ENCODE data around the gene EEFSEC. TPM values are rescaled to one million over a fixed set of nuclear protein-coding genes. Genes with fewer than 3 reads are reported as not detected.
A peak's percentile ranks its signal among the peaks of the same experiment; 100 is the strongest.

Gene EEFSEC
- total RNA-seq, 1 experiment from 2014 or later = 14.6 TPM

GRCh38 chr3:128321418-128321817 is 168.1 kb downstream of the EEFSEC start:
- no peak overlapping the region for H3K27ac Mint-ChIP-seq (ENCODE audit: low read depth, unreplicated experiment)
- TF ChIP-seq CTCF (IDR thresholded peaks at IDR 0.05; ENCODE audit: unreplicated experiment) = no peak
- intact Hi-C loops (cut with micrococcal nuclease) = loop anchor here (5.0 to 10.0 kb wide), 2 partner anchors 227 to 261 kb away; no protein-coding TSS in a partner anchor
- no peak overlapping the region for H3K4me3 Mint-ChIP-seq (ENCODE audit: unreplicated experiment)
- no peak for DNase-seq (ENCODE audit: unreplicated experiment)
- H3K36me3 Mint-ChIP-seq (ENCODE audit: insufficient read depth, unreplicated experiment) = peaks cover 3% of the 10 kb centered on the region
- ChIA-PET CTCF (interaction anchor here (0.5 to 2.0 kb wide), 5 partner anchors 14 to 1119 kb away, joined by 3 to 11 read pairs (median 3); no protein-coding TSS in a partner anchor), POLR2A (no interaction called here)
- no TSS peak for BruUV-seq (replicated peaks)
- no peaks in the 10 kb centered on the region for H3K9me3 Mint-ChIP-seq (ENCODE audit: unreplicated experiment)
- H3K4me1 Mint-ChIP-seq (ENCODE audit: insufficient read depth, unreplicated experiment) = no peaks in the 10 kb centered on the region
- H3K27me3 Mint-ChIP-seq (ENCODE audit: insufficient read depth, unreplicated experiment) = no peaks in the 10 kb centered on the region

DNA sequence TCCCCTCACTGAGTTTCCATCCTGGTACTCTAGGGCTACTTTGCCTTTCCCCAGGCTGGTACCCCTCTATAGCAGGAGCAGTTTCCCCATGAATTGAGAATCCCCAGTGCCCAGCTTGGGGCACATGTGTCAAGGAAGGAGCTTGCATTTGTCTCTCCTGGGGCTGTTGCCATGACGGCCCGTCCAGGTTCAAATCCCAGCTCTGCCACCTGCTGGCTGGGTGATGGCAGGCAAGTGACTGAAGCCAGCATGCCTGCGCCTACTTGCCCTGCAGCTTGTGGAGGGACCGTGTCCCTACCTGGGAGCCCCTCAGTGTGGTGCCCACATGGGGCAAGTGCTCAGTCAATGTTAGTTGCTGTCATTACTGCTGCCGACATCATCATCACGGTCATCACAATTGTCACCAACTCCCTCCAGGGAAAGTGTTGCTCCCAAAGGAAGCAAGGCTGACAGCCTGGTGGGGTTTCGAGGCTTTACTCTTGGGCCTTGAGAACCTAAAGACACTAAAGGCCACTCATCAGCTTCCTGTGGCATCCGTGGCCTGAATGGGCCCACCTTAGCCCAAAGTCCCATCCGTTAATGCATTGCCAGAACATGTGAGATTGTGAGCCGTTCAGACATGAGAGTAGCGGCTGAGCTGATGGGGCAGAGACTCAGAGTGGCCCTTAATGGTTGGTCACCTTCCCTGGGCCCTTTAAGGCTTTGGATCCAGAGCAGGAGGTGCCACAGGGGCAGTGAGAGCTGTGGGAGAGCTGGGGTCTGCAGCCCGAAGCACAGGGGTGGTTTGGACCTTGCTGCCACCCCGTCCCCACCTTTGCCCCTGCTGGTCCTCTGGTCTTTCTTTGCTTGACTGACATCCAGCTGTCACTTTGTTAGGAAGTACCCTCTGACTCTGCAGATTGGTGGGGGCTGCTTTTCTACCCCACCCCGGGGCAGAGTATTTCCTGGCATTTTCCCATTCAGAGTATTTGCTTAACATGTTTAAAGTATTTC is 169.0 kb downstream of the EEFSEC start:
- Mint-ChIP-seq H3K4me3 (ENCODE audit: unreplicated experiment) (no peak overlapping the region), H3K4me1 (ENCODE audit: insufficient read depth, unreplicated experiment) (no peaks in the 10 kb centered on the region), H3K36me3 (ENCODE audit: insufficient read depth, unreplicated experiment) (no peaks in the 10 kb centered on the region), H3K27ac (ENCODE audit: low read depth, unreplicated experiment) (no peak overlapping the region), H3K9me3 (ENCODE audit: unreplicated experiment) (no peaks in the 10 kb centered on the region), H3K27me3 (ENCODE audit: insufficient read depth, unreplicated experiment) (no peaks in the 10 kb centered on the region)
- TF ChIP-seq CTCF (IDR thresholded peaks at IDR 0.05; ENCODE audit: unreplicated experiment) = peak; percentile 19
- CTCF ChIA-PET = interaction anchor here (0.5 to 2.0 kb wide), 11 partner anchors 11 to 1120 kb away, joined by 3 to 11 read pairs (median 4); no protein-coding TSS in a partner anchor
- BruUV-seq (replicated peaks) = no TSS peak
- peak; percentile 48 for DNase-seq (ENCODE audit: unreplicated experiment)
- intact Hi-C loops (cut with micrococcal nuclease) = loop anchor here (5.0 to 10.0 kb wide), 2 partner anchors 228 to 260 kb away; no protein-coding TSS in a partner anchor
- POLR2A ChIA-PET = interaction anchor here (0.6 kb wide), 1 partner anchor 166 kb away, joined by 3 read pairs; no protein-coding TSS in a partner anchor

- intact Hi-C loops (cut with micrococcal nuclease) = loop anchor here (5.0 to 10.0 kb wide), 2 partner anchors 229 to 259 kb away; no protein-coding TSS in a partner anchor
- no peaks in the 10 kb centered on the region for H3K4me1 Mint-ChIP-seq (ENCODE audit: insufficient read depth, unreplicated experiment)
- H3K4me3 Mint-ChIP-seq (ENCODE audit: unreplicated experiment) = no peak overlapping the region
- ChIA-PET CTCF (interaction anchor here (0.5 to 2.0 kb wide), 8 partner anchors 12 to 228 kb away, joined by 3 to 11 read pairs (median 4); no protein-coding TSS in a partner anchor), POLR2A (no interaction called here)
- H3K27ac Mint-ChIP-seq (ENCODE audit: low read depth, unreplicated experiment) = no peak overlapping the region
- H3K9me3 Mint-ChIP-seq (ENCODE audit: unreplicated experiment) = no peaks in the 10 kb centered on the region
- no peak for TF ChIP-seq CTCF (IDR thresholded peaks at IDR 0.05; ENCODE audit: unreplicated experiment)
- BruUV-seq (replicated peaks) = no TSS peak
- H3K36me3 Mint-ChIP-seq (ENCODE audit: insufficient read depth, unreplicated experiment) = no peaks in the 10 kb centered on the region
- no peaks in the 10 kb centered on the region for H3K27me3 Mint-ChIP-seq (ENCODE audit: insufficient read depth, unreplicated experiment)
- no peak for DNase-seq (ENCODE audit: unreplicated experiment)
Measured at GRCh38 chr3:128323206-128324081, 170.2 kb downstream of the EEFSEC start.

Measured in MCF 10A (cell line).